Hepatocyte (in vitro differentiated cells): ENCODE results near the gene OLR1.

Source experiments
- CTCF ChIP-seq: fragments of 200-600 bp; sonication (generic); IDR thresholded peaks from 2 replicates; pipeline ENCODE4 v1.5.1; 2016; ENCODE audit warnings: antibody characterized with exemption, mild to moderate bottlenecking; ENCODE audit not compliant: poor library complexity
- EZH2 ChIP-seq: fragments of 200-600 bp; sonication (generic); IDR thresholded peaks from 2 replicates; pipeline ENCODE4 v1.6.1; 2016; ENCODE audit warnings: antibody characterized with exemption, mild to moderate bottlenecking, borderline replicate concordance

- no peak for TF ChIP-seq CTCF
- no peak for TF ChIP-seq EZH2
Observed at GRCh38 chr12:10214136-10214894, 42.4 kb upstream of the OLR1 start.
